Measurements from ENCODE around the gene OR1J4.

DNA sequence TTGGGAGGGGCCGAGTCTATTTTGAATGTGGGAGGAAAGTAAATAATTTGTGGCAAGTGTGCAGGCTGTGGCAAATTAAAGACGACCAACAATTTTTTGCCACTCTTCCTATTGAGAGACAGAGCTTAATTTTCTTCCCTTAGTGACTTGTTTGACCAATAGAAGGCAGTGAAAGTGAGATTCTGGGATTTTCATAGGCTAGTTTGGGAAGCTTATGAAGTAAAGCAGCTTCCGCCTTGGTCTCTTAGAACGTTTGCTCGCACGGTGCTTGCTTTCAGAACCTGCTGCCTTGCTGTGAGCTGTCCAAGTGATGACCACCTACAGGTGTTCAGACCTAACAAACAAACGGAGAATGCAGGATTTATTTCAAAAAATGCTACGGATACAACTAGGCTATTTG, 27.3 kb downstream of the OR1J4 start:
- TF ChIP-seq POLR2A (IDR thresholded peaks at IDR 0.05; ENCODE audit: low read depth, low read length) (no peak), POLR2AphosphoS5 (IDR thresholded peaks at IDR 0.05; ENCODE audit: low read depth, low read length) (no peak), TAF1 (IDR thresholded peaks at IDR 0.05; ENCODE audit: borderline replicate concordance, low read depth, low read length) (no peak)
